Nucleus accumbens (tissue), 56 donors: ENCODE measurements around the gene SMYD3.
"Not testable (repeated sequence)": the region's sequence is repeated elsewhere in the genome, so short reads cannot be mapped to it uniquely, and the experiment has no call there.

Experiments used
- DNase-seq, 56 donors: peaks; one replicate each; lab custom pipeline; 2025; lab: John Stamatoyannopoulos, UW

The SMYD3 gene

DNA sequence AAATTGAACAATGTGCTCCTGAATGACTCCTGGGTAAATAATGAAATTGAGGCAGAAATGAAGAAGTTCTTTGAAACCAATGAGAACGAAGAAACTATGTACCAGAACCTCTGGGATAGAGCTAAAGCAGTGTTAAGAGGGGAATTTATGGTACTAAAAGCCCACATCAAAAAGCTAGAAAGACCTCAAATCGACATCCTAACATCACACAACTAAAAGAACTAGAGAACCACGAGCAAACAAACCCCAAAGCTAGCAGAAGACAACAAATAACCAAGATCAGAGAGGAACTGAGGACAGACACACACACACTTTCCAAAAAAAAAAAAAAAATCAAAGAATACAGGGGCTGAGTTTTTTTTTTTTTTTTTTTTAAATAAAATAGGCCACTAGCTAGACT, 564.2 kb downstream of the SMYD3 start:
- no peak for DNase-seq

DNA sequence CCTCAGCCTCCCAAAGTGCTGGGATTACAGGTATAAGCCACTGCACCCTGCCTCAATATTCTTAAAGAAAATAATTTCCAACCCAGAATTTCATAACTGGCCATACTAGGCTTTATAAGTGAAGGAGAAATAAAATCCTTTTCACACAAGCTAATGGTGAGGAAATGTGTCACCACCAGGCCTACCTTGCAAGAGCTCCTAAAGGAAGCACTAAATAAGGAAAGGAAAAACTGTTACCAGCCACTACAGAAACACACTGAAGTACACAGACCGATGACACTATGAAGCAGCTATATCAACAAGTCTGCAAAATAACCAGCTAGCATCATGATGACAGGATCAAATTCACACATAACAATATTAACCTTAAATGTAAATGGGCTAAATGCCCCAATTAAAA, 565.3 kb downstream of the SMYD3 start:
- DNase-seq: not testable (repeated sequence)

DNA sequence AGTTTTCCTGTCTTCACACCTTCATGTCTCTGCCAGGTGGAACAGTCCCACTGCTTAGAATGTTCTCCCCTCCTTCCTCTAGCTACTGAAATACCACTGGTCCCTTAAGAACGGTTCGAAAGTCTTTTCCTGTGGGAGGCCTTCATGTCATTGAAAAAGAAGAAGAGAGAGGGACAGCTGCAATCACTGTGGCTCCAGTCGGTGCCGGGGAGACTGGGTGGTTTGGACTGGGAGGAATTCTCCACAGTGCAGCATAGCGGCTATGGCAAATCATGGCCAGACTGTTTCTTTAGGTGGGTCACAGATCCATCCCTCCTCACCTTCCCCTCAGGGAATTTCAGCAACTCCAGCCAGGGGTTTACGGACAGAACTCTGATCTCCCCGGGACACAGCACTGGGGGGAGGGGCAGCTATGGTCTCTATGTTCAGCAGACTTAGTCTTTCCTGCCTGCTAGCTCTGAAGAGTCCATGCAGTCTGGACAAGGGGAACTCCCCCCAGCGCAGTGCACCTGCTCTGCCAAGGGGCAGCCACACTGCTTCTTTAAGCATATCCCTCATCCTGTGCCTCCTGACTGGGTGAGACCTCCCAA, 567.2 kb downstream of the SMYD3 start:
- DNase-seq: no peak

DNA sequence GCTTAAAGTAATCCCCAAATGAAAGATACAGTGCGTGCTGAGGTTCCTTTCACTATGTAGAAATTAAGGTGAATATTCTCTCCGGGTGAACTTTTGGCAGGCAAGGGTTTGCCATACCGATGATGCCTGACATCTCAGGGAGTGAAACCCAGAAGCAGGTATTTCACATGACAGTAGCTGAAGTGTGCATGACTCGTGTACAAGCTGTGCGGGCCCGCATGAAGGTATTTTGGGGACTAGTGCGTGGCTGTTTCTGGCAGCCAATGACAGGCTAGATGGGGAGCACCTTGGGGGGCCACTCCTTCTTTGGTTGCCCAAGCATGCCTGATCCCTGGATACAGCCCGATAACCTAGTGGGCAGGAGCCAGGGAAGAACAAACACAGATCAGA, 569.0 kb downstream of the SMYD3 start:
- DNase-seq: no peak

DNA sequence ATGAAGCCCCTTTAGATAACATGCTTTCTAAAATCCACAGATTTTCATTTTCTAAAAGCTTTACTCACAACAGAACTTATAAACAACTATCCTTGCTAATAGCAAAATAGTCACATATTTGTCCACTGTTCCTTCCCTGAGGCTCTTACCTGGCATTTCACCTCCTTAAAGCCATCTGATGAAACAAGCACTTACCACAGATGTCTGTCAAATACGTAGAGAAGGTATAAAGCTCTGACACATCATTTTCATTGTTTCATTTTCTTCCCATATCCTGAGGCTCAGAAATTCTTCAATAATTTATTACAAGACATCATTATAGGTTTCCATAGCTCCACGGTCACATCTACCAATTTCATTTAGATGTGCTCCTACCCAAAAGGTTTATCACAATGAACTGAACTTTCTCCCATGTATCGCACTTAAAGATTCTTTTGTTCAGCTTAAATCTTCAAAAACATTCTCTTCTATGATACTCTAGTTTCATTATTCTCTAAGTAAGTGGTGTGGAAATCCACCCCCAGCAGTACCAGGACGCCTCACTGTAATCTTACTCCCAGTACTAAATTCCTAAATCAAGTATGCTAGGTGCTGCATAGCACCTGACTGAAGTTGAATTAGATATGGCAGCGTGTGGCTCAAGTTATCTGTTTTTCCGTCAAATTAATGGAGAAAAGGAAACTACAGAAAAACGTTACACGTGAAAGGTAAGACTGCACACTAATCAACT, 569.6 kb downstream of the SMYD3 start:
- no peak for DNase-seq

DNA sequence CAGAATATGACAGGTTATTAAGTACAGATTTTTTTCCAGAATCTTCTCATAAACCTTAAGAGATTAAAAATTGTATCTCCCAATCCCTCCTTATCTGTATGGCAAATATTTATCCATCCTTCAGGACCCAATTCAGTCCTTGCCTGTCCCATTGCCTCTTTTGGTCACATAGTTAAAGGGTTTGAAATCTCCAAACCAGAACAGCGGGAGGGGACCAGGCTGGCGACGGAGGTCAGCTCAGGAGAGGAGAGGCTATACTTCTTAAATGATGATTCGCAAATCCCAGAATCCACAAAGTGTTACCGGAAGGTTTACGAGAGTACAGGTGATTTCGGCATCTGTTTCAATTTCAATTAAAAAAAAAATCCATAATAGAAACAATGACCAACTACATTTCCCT, 572.7 kb downstream of the SMYD3 start:
- DNase-seq: no peak

DNA sequence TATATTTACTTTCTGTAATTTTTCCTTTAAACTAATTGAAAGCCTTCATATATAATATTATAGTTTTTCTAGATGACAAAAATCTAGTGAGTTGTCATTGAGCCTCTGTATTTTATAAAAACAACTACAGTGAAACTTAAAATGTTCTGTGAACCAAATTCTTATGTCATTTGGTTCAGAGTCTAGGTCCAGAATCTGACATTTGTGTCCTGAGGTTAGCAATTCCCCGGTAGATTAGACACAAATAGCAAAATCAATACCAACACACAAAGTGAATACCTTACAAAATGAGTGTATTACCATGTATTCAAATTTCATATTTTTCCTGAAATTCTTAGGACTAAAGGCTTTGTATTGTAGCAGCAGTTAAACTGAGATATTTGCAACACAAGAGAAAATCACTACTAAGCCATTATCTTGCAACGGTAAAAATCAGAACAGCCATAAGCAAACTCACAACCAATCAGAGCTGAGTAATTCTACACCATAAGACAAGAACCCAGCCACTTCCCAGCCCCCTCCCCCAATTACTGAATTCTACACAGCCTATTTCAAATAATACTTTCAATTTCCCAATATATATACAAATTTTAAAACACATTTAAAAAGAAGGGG, 573.5 kb downstream of the SMYD3 start:
- no peak for DNase-seq

DNA sequence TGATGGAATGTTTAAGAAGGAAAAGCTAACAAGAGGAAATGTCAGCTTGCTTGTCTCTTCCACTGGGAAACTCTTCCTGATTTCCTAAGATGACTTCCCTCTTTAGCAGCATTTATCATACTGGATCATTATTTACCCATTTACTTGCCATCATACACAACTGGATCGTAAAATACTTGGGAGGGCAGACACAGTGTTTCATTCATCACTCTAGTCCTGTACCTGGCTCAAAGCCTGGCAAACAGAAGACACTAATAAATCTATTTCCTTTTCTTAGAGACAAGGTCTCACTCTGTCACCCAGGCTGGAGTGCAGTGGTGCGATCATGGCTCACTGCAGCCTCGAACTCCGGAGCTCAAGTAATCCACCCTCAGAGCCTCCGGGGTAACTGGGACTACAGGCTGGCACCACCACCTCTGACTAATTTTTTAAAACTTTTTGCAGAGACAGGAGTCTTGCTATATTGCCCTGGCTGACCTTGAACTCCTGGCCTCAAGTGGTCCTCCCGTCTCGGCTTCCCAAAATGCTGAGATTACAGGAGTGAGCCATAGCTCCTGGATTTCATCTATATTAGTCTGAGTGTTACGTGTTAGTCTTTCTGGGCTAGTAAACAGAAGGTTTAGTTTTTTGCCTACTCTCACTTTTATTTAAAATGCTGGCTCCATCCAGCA, 574.6 kb downstream of the SMYD3 start:
- DNase-seq: no peak

DNA sequence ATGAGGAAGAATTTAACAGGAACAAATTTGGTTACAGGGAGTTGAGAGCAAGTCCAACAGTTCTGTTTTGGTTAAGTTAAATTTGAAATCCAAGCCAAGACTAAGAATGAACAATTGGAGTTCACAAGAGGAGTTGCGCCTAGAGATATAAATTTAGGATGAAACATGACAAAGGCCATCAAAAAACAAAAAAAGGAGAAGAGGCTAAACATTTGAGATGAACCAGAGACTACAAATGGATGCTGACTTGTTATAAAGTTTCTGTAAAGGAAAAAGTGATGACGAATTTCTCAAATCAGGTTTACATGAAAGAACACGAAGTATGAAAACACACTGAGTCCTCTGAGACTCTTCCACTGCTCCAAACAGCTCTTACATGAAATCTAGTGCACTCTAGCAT, 575.6 kb downstream of the SMYD3 start:
- DNase-seq: no peak

DNA sequence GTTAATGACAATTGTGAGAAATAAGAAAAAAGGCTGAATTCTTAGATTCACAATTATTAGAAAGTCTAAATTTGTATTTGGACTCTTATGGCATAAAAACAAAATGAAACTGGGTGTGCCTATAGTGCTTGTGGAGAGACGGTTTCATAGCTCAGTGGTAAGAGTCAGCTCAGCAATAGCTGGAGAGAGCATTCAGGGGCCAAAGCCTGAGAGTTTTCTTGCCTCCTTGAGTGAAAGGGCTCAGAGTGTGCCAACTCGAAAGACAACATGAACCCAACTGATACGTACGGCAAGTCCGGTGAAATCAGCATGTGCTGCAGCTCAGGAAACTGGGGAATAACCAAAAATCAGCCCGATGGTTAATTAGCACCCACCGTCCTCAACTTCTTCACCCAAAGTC, 577.9 kb downstream of the SMYD3 start:
- no peak for DNase-seq

DNA sequence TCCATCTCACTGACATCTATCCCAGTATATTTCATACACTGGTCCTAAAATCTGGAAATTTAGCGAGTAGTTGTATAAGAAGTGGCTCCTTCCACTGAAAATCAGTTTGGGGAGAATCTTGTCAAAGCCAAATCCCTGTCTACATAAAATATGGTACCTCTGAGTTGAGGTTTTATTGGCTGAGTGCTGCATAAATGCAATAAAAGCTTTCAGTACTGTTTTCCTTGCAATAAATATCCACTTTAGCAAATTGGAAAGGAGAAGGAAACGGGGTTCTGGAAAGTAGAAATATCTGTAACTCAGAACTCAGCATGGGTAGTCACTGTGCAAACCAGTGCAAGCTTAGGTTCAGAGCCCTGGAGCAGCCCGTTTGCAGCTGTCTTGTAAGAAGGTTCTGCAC, 580.2 kb downstream of the SMYD3 start:
- no peak for DNase-seq

DNA sequence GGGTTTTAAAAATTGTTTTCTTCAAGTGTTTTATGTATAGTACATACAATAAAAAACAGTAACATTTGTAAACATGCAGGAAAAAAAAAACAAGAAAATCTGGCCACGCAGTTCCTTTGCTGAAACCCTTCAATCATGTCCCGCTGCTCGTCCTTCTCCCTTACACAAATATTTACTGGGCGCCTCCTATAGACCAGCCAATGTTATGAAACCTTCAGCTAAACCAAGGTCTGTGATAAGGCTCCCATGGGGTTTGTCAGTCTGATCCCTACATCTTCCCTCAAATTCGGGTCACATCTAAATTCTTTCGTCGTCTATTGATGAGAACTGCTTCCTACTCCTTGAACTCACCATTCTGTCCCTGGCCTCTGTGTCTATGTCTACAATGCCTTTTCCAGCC, 583.9 kb downstream of the SMYD3 start:
- no peak for DNase-seq

DNA sequence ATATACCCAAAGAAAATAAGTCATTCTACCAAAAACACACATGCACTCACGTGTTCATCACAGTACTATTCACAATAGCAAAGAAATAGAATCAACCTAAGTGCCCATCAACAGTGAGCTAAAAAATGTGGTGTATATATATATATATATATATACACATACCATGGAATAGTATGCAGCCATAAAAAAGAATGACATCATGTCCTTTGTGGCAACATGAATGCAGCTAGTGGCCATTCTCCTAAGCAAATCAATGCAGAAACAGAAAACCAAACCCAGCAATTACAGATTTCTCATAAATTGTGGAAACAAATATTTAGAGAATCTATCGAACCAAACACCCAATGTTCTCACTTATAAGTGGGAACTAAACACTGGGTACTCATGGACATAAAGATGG, 585.7 kb downstream of the SMYD3 start:
- DNase-seq: no peak

DNA sequence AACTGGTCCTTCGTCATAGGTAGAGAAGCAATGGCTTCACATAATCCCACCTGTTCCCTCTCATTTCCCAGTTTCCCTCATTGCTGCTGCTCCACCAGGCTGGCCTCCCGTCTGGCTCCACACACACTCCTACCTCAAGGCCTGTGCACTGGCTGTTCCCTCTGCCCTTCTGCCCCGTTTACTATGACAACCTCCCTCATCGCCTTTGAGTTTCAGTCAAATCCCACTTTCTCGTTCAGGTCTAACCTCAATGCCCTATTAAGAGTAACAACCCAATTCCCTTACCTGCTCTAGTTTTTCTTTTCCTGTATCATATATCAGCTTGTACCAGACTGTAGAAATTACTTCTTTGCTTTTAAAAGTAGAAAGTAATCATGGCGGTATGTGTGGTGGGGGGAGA, 589.7 kb downstream of the SMYD3 start:
- no peak for DNase-seq

DNA sequence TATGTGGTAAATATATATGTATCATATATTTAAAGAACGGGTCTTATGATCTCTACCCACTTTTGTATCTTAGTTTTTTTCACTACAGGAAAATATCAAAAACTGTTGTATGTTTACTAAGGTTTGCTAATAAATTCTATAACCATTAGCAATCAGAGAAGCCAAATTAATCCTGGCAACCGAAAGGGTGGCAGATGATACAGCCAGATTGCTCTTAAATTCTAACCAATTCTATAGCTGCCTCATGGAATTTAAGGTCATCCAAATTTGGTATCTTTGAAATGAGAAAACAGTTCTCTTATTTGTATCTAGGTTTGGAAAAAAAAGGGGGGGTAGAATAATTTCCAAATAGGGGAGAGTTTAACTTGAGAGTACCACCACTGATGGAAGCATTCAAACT, 591.2 kb downstream of the SMYD3 start:
- no peak for DNase-seq

DNA sequence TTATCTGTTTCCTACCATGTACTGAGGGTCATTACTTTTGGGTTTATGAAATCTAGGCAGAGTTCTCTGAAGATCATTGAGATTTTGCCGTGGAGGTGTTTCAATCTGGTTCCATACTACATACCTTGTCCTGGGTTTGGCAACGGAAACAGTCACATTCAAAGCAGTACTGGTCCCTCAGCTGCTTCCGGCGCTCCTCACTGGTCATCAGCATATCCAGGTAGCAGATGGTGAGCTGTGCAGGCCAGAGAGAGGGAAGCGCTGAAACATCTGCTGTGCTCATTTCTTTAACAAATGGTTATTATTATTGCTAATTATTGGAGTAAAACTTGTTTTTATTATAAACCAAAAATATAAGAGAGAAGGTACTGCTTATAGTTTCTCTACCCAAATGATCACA, 591.7 kb downstream of the SMYD3 start:
- DNase-seq: no peak

DNA sequence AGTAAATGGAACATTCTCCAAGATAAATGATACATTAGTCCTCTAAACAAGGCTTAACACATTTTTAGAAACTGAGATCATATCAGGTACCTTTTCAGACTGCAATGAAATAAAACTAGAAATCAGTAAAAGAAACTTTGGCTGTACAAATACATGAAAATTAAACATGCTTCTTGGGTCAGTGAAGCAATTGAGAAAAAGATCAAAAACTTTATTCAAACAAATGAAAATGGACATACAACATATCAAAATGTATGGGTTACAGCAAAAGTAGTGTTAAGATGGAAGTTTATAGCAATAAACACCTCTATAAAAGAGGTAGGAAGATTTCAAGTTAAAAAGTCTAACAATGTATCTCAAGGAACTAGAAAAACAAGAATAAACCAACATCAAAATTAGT, 598.5 kb downstream of the SMYD3 start:
- no peak for DNase-seq

DNA sequence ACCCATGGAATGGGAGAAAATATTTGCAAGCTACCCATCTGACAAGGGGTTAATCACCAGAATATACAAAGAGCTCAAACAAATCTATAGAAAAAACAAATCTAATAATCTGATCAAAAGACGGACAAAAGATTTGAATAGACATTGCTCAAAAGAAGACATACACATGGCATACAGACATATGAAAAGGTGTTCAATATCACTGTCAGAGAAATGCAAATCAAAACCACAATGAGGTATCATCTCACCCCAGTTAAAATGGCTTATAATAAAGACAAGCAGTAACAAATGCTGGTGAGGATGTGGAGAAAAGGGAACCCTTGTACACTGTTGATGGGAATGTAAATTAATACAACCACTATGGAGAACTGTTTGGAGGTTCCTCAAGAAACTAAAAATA, 600.9 kb downstream of the SMYD3 start:
- no peak for DNase-seq

DNA sequence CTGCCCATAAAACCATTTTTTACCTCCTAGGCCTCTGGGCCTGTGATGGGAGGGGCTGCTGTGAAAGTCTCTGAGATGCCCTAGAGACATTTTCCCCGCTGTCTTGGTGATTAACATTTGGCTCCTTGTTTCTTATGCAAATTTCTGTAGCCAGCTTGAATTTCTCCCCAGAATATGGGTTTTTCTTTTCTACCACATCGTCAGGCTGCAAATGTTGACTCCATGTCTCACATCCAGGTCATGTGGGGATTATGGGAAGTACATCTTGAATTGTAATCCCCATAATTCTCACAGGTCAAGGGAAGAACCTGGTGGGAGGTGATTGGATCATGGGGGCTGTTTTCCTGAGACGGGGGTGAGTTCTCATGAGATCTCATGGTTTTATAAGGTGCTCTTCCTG, 603.2 kb downstream of the SMYD3 start:
- DNase-seq: no peak

DNA sequence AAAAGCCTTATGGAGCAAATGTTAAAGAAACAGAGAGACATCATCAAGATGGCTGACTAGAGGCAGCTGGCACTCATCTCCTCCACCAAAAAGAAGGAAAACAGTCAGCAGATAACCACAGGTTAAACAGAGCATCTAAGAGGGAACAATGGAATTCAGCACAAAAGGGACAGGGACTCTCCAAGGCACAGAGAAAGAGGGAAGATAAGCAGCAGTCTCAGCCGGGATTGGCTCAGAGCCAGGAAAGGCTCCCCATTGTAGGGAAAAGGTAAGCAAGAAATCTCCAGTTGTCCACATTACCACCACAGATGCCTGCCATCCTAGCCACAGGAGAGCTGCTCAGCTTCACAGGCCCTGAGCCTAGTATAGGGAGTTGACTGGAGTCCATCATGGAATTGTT, 605.5 kb downstream of the SMYD3 start:
- DNase-seq: no peak

DNA sequence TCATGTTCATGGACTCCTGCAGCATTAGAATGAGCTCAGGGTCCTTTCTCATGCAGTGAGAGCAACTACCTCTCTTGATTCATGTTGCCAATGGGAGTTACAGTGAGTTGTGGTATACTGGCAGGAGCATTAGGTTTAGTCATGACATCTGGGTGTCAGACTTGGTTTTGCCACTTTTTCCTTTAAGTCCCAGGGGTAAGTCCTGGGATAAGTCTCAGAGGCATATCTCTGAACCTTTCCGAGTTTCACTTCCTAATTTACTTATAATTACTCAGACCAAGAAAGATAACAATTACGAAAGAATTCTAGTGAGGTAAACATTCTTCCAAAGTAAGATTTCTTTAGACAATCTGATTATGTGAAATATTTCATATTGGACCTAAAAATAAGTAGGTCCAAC, 606.0 kb downstream of the SMYD3 start:
- DNase-seq: no peak

DNA sequence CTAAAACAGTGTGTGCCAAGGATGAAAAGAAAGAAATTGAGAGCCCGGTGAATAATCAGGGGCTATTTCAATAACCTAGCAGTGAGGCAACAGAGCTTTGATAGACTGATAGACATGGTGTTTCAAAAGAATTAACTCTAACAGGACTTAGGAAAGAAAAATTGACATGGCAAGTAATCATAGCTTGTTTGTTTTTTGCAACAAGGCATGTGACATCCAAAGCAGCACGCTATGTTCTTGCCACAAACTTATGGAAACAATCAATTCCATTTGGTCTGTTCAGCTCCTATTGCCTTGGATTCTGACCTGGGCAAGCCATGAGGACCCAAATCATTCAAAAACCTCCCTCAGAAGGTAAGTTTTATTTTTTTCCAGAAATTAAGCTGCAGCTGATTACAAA, 608.5 kb downstream of the SMYD3 start:
- DNase-seq: no peak
